ENCODE data around the gene KLHL26. TPM values are rescaled to one million over a fixed set of nuclear protein-coding genes. Genes with fewer than 3 reads are reported as not detected.

KLHL26 gene
- total RNA-seq, 2 donors from 2014 or later: 7.3 to 14.7 TPM

DNA sequence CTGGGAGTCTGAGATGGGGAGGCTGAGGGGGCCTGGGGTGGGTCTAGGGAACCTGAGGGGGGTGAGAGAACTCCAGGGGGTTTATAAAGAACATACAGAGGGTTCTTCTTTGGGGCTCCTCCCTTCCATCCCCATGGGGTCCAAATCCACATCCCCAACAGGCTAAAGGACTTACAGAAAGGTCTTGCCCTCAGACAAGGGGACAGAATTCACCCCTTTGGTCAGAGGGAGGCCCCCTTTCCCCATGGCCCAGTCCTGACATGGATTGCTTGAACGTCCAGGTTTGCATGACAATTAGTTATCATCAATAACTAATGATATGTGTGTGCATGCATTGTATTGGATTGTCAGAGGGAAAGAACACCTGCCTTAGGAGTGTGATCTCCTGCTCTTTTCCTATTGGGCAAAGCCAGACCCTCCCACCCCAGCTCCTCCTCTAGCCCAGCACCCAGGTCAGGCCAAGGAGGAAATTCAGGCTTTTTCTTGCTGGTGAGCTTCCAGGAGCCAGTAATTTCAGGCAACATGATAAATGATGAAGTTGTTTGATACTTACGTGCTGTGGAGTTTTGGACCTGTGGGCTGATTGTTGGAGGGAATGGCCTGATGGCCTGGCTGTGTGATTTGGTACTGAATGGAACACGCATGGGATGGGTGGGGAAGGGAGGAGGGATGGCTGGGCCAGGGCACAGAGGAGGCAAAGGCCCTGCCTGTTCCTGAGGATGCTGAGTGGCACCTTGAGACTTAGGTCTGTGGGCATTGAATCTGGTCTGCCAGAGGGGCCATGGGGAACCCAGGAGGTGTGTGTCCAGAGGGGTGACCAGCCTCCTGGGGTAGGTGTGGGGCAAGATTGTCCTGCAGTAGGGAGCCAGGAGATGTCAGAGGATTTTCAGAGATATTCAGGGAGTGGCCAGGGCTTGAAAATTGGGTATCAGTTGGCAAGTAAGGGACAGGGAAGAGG is 1.1 kb downstream of the KLHL26 start:
- intact Hi-C loops (cut with DNase I): no loop called here
- no peaks in the 10 kb centered on the region for H3K9me3 ChIP-seq
- H3K4me3 ChIP-seq: peak overlapping the region; percentile 80
- H3K4me1 ChIP-seq: peaks cover 4% of the 10 kb centered on the region
- H3K9ac ChIP-seq (ENCODE audit: low read depth in 2 of 2, low read length in 2 of 2): peak overlapping the region in 1 of 2 donors; percentile 81
- TF ChIP-seq, protein P1, sequence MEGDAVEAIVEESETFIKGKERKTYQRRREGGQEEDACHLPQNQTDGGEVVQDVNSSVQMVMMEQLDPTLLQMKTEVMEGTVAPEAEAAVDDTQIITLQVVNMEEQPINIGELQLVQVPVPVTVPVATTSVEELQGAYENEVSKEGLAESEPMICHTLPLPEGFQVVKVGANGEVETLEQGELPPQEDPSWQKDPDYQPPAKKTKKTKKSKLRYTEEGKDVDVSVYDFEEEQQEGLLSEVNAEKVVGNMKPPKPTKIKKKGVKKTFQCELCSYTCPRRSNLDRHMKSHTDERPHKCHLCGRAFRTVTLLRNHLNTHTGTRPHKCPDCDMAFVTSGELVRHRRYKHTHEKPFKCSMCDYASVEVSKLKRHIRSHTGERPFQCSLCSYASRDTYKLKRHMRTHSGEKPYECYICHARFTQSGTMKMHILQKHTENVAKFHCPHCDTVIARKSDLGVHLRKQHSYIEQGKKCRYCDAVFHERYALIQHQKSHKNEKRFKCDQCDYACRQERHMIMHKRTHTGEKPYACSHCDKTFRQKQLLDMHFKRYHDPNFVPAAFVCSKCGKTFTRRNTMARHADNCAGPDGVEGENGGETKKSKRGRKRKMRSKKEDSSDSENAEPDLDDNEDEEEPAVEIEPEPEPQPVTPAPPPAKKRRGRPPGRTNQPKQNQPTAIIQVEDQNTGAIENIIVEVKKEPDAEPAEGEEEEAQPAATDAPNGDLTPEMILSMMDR (IDR thresholded peaks at IDR 0.05): no peak
- H3K27ac ChIP-seq: peak overlapping the region; percentile 18
- no peaks in the 10 kb centered on the region for H3K27me3 ChIP-seq
- peak; percentile 77 for DNase-seq
- no peaks in the 10 kb centered on the region for H3K36me3 ChIP-seq

DNA sequence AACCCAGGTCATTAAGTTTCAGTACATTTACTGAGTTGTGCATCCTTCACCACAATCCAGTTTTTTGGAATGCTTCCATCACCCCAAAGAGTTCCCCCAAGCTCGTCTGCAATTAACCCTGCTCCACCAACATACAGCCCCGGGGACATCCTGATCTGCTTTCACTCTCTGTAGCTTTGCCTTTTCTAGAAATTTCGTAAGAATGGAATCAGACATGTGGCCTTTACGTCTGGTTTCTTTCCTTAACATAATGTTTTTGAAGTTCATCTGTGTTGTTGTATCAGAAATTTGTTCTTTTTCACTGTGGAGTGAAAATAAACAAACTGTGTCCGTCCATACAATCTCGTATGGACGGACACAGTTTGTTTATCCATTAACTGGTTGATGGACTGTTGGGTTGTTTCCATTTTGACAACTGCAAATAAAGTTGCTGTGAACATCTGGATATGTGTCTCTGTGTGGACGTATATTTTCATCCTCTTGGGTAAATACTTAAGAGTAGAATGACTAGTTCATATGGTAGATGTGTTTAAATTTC is 2.9 kb downstream of the KLHL26 start:
- peaks cover 4% of the 10 kb centered on the region for H3K4me1 ChIP-seq
- intact Hi-C loops (cut with DNase I): no loop called here

DNA sequence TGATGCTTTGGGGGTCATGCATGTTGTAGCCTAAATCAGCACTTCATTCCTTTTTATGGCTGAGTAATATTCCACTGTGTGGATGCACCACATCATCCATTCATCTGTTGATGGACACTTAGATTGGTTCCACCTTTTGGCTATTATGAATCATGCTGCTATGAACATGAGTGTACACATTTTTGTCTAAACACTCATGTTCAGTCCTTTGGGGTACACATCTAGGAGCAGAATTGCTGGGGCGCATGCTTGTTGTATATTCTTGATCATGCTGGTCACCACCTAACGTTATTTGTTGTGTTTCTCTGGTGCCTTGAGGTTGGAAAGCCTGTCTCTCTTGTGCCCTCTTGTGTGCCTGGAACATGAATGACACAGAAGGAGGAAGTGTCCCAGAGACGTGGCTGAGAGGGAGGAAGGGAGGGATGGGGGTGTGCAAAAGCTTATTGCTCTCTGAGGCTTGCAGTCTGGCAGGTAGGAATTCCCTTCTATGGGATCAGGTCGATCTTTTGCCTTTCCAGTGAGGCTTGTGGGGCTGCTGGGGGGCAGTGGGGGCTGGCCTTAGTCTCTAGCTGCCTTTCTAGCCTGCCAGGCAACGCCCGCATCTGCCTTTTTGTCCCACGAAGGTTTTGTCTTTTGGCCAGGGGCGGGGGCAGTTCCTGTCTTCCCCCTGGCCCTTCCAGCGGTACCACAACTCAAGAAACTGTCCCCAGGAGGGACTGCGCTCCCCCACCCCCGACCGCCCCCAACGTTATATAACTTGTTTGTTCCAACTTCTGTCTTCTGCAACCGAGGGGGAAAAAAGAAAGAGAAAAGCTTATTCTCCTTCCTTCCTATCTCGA is 7.6 kb downstream of the KLHL26 start:
- Histone ChIP-seq H3K9ac (ENCODE audit: low read depth in 2 of 2, low read length in 2 of 2) (no peak overlapping the region), H3K27me3 (no peaks in the 10 kb centered on the region), H3K4me1 (no peaks in the 10 kb centered on the region), H3K36me3 (no peaks in the 10 kb centered on the region), H3K4me3 (no peak overlapping the region), H3K27ac (no peak overlapping the region), H3K9me3 (no peaks in the 10 kb centered on the region)
- intact Hi-C loops (cut with DNase I): no loop called here
- no peak for DNase-seq
- TF ChIP-seq, protein P1 (IDR thresholded peaks at IDR 0.05): no peak

More for the DNA sequence above, 2.9 kb downstream of the KLHL26 start:
- H3K36me3 ChIP-seq: no peaks in the 10 kb centered on the region
- H3K9ac ChIP-seq (ENCODE audit: low read depth in 2 of 2, low read length in 2 of 2): no peak overlapping the region
- H3K4me3 ChIP-seq: no peak overlapping the region
- TF ChIP-seq, protein P1 (IDR thresholded peaks at IDR 0.05): no peak
- H3K27ac ChIP-seq: no peak overlapping the region
- no peaks in the 10 kb centered on the region for H3K9me3 ChIP-seq
- DNase-seq: no peak
- H3K27me3 ChIP-seq: no peaks in the 10 kb centered on the region

DNA sequence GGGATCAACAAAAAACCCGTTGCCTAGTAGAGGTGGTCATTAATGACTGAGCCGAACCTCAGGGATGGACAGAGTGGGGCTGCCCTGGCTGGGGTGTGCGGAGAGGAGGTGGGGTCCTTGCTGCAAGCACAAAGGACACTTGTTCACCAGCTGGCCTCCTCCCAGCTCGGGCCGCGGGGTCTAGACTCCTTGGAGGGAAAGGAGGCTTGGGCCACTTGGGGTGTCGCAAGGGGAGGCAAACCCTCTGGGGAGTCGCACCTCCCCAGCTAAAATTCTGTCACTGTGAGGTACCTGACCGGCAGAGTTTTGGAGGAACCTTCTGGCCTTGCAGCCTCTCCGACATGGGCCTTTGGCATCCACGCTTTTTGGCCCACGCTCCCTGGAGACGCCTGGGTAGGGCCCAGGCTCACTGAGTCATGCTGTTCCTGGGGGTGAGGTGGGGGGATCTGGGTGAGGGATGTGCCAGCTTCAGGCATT is 8.2 kb downstream of the KLHL26 start:
- Histone ChIP-seq H3K9ac (ENCODE audit: low read depth in 2 of 2, low read length in 2 of 2) (no peak overlapping the region), H3K36me3 (no peaks in the 10 kb centered on the region), H3K4me3 (no peak overlapping the region), H3K27me3 (no peaks in the 10 kb centered on the region), H3K9me3 (no peaks in the 10 kb centered on the region), H3K4me1 (no peaks in the 10 kb centered on the region), H3K27ac (no peak overlapping the region)
- TF ChIP-seq, protein P1 (IDR thresholded peaks at IDR 0.05): no peak
- no peak for DNase-seq
- intact Hi-C loops (cut with DNase I): no loop called here

Measured in colonic mucosa (tissue), 4 donors.